HEK293 (cell line): ENCODE measurements around the gene OTUD1.
A peak's percentile ranks its signal among the peaks of the same experiment; 100 is the strongest.

Experiments used
- CTCF ChIA-PET: fragments of 350-600 bp; formaldehyde crosslinking; extraction: SDS; loops from one replicate; lab custom pipeline; 2021; ENCODE audit warnings: antibody characterized with exemption; lab: Yijun Ruan, JAX
- POLR2A ChIA-PET: fragments of 300-600 bp; formaldehyde crosslinking; extraction: SDS; loops from one replicate; lab custom pipeline; 2020; ENCODE audit warnings: antibody characterized with exemption, inconsistent platforms; lab: Yijun Ruan, JAX
- H3K27ac ChIP-seq: fragments of 200-500 bp; sonication (Bioruptor generic); 2 replicates; pipeline ENCODE4 v1.5.1; 2014; ENCODE audit warnings: low read depth, low read length, control low read depth, inconsistent platforms; ENCODE audit errors: extremely low read depth
- H3K36me3 ChIP-seq, 2 experiments: fragments of 200-500 bp in 1 of 2; sonication (Bioruptor generic) in 1 of 2; 1 replicate in 1 of 2; 2 replicates in 1 of 2; pipeline ENCODE4 v1.5.1; 2014 to 2017; ENCODE audit warnings: inconsistent platforms in 2 of 2, low read length in 2 of 2; ENCODE audit not compliant: control insufficient read depth in 2 of 2, insufficient read depth in 1 of 2
- H3K4me1 ChIP-seq: fragments of 200-500 bp; sonication (Bioruptor generic); 2 replicates; pipeline ENCODE4 v1.5.1; 2014; ENCODE audit warnings: mild to moderate bottlenecking, low read length, inconsistent platforms; ENCODE audit not compliant: control insufficient read depth, insufficient read depth
- H3K4me3 ChIP-seq: 2 replicates; pipeline ENCODE4 v1.5.1; 2011; ENCODE audit warnings: low read depth, mild to moderate bottlenecking, control low read depth, low read length, moderate library complexity
- H3K9me3 ChIP-seq: fragments of 200-500 bp; sonication (Bioruptor generic); 2 replicates; pipeline ENCODE4 v1.5.1; 2014; ENCODE audit warnings: low read depth, low read length, inconsistent platforms; ENCODE audit not compliant: control insufficient read depth, insufficient read depth
- KLF8 ChIP-seq: fragments of 450-650 bp; formaldehyde crosslinking; IDR thresholded peaks from 2 replicates; pipeline ENCODE4 v1.5.1; 2016; ENCODE audit warnings: missing biosample characterization, missing genetic modification characterization
- OVOL3 ChIP-seq: fragments of 450-650 bp; formaldehyde crosslinking; IDR thresholded peaks from 2 replicates; pipeline ENCODE4 v1.5.1; 2016; ENCODE audit warnings: missing biosample characterization, missing genetic modification characterization
- SCRT2 ChIP-seq: fragments of 450-650 bp; formaldehyde crosslinking; IDR thresholded peaks from 2 replicates; pipeline ENCODE4 v1.5.1; 2016; ENCODE audit warnings: missing biosample characterization, missing genetic modification characterization
- ZBTB11 ChIP-seq: fragments of 450-650 bp; formaldehyde crosslinking; conservative IDR thresholded peaks from 2 replicates; pipeline ENCODE4 v1.5.1; 2016; ENCODE audit warnings: low read depth, missing biosample characterization, missing genetic modification characterization
- ZBTB7A ChIP-seq: fragments of 450-650 bp; formaldehyde crosslinking; IDR thresholded peaks from 2 replicates; pipeline ENCODE4 v1.5.1; 2016; ENCODE audit warnings: low read depth, missing biosample characterization, missing genetic modification characterization
- ZNF146 ChIP-seq: fragments of 450-650 bp; formaldehyde crosslinking; IDR thresholded peaks from 2 replicates; pipeline ENCODE4 v1.5.1; 2016; ENCODE audit warnings: missing biosample characterization, missing genetic modification characterization
- ZNF155 ChIP-seq: fragments of 450-650 bp; formaldehyde crosslinking; IDR thresholded peaks from 2 replicates; pipeline ENCODE4 v1.5.1; 2016; ENCODE audit warnings: missing biosample characterization, missing genetic modification characterization
- ZNF16 ChIP-seq: fragments of 450-650 bp; formaldehyde crosslinking; IDR thresholded peaks from 2 replicates; pipeline ENCODE4 v1.5.1; 2016; ENCODE audit warnings: low read depth, missing biosample characterization, missing genetic modification characterization
- ZNF211 ChIP-seq: fragments of 450-650 bp; formaldehyde crosslinking; IDR thresholded peaks from 2 replicates; pipeline ENCODE4 v1.5.1; 2016; ENCODE audit warnings: low read depth, missing biosample characterization, missing genetic modification characterization
- ZNF366 ChIP-seq: fragments of 450-650 bp; formaldehyde crosslinking; conservative IDR thresholded peaks from 2 replicates; pipeline ENCODE4 v1.5.1; 2016; ENCODE audit warnings: missing biosample characterization, missing genetic modification characterization
- ZNF398 ChIP-seq: fragments of 450-650 bp; formaldehyde crosslinking; IDR thresholded peaks from 2 replicates; pipeline ENCODE4 v1.5.1; 2017; ENCODE audit warnings: missing biosample characterization, missing genetic modification characterization
- ZNF501 ChIP-seq: fragments of 450-650 bp; formaldehyde crosslinking; IDR thresholded peaks from 2 replicates; pipeline ENCODE4 v1.5.1; 2016; ENCODE audit warnings: missing biosample characterization, missing genetic modification characterization
- ZNF670 ChIP-seq: fragments of 450-650 bp; formaldehyde crosslinking; IDR thresholded peaks from 2 replicates; pipeline ENCODE4 v1.5.1; 2016; ENCODE audit warnings: missing biosample characterization, missing genetic modification characterization, low read depth
- ZNF677 ChIP-seq: fragments of 450-650 bp; IDR thresholded peaks from 2 replicates; pipeline ENCODE4 v1.5.0; 2018; ENCODE audit warnings: missing biosample characterization, mild to moderate bottlenecking, missing genetic modification characterization, moderate library complexity

OTUD1 gene

GRCh38 chr10:23435378-23435777 lies 3.5 kb upstream of the OTUD1 start:
- Histone ChIP-seq H3K9me3 (no peaks in the 10 kb centered on the region), H3K27ac (no peak overlapping the region), H3K4me3 (no peak overlapping the region)
- CTCF ChIA-PET = no interaction called here
- POLR2A ChIA-PET = no interaction called here
- TF ChIP-seq ZNF155 (tag by site-specific recombination) = no peak
- no peak for TF ChIP-seq ZNF16 (tag by site-specific recombination)
- TF ChIP-seq ZBTB7A = no peak
- TF ChIP-seq ZBTB11 = no peak
- TF ChIP-seq ZNF146 = peak; percentile 98
- TF ChIP-seq, all 188 proteins: peak for 1
- no peaks in the 10 kb centered on the region for H3K36me3 ChIP-seq
- H3K4me1 ChIP-seq = no peaks in the 10 kb centered on the region

- ChIA-PET CTCF (no interaction called here), POLR2A (no interaction called here)
- TF ChIP-seq SCRT2 (tag by site-specific recombination) = peak; percentile 72
- TF ChIP-seq ZNF677 (tag by site-specific recombination) = no peak
- peaks cover 7% of the 10 kb centered on the region; the same call in 1 of the 2 replicates for H3K4me1 ChIP-seq
- no peaks in the 10 kb centered on the region for H3K9me3 ChIP-seq
- no peaks in the 10 kb centered on the region for H3K36me3 ChIP-seq
- H3K27ac ChIP-seq = no peak overlapping the region
- H3K4me3 ChIP-seq = no peak overlapping the region
Observed at GRCh38 chr10:23436983-23437382, 1.9 kb upstream of the OTUD1 start.

- Histone ChIP-seq H3K9me3 (no peaks in the 10 kb centered on the region), H3K4me3 (peak overlapping the region; percentile 46), H3K27ac (peak overlapping the region; percentile 32; the same call in 1 of the 2 replicates), H3K36me3 (peaks cover 0 to 4% of the 10 kb centered on the region in 2 experiments; a peak in 1 of 3 replicates), H3K4me1 (peaks cover 7% of the 10 kb centered on the region; the same call in 1 of the 2 replicates)
- ChIA-PET CTCF (interaction anchor here (0.5 to 1.8 kb wide), 3 partner anchors 36 to 123 kb away, joined by 3 to 6 read pairs (median 6); no protein-coding TSS in a partner anchor), POLR2A (interaction anchor here (0.5 to 1.2 kb wide), 6 partner anchors 10 to 94 kb away, joined by 3 to 5 read pairs (median 3); partner anchors contain the start of gene C10orf67)
- TF ChIP-seq KLF8 (tag by site-specific recombination) = no peak
- no peak for TF ChIP-seq ZNF211
- no peak for TF ChIP-seq ZNF501 (tag by site-specific recombination)
- TF ChIP-seq ZNF366 (tag by site-specific recombination) = 0 out of 2 replicates have a peak, but pooled peaks have one; percentile 11
- TF ChIP-seq OVOL3 (tag by site-specific recombination) = no peak
- no peak for TF ChIP-seq ZNF670
- TF ChIP-seq ZNF398 = no peak
Observed at GRCh38 chr10:23437963-23438546, 820 bp upstream of the OTUD1 start.
